Heart right ventricle (tissue), 16 donors: ENCODE data around the gene HIPK4. TPM values are rescaled to one million over a fixed set of nuclear protein-coding genes. Genes with fewer than 3 reads are reported as not detected.

Experiments used
- ATAC-seq, 8 donors: fragments of 200-7000 bp; cut with Tn5 transposase; one replicate each; pipeline ENCODE4 v1.9.1; 2020; ENCODE audit warnings: mild to moderate bottlenecking in 8 of 8, moderate library complexity in 8 of 8, moderate number of reproducible peaks in 1 of 8
- DNase-seq, 2 donors: peaks; one replicate each; pipeline ENCODE4 v3.0.0-alpha.2; 2020
- H3K27ac ChIP-seq, 10 donors: fragments of 200-600 bp; sonication (generic) in 2 of 10; one replicate each; pipeline versions ENCODE4 v1.5.0 to v1.8.0; 2020 to 2022; ENCODE audit warnings: mild to moderate bottlenecking in 3 of 10
- H3K27me3 ChIP-seq, 7 donors: fragments of 200-600 bp; one replicate each; pipeline ENCODE4 v1.8.0; 2021 to 2022; ENCODE audit warnings: mild to moderate bottlenecking in 2 of 7
- H3K36me3 ChIP-seq, 9 donors: fragments of 200-600 bp; sonication (generic) in 1 of 9; one replicate each; pipeline versions ENCODE4 v1.5.0 to v1.8.0; 2020 to 2022; ENCODE audit warnings: mild to moderate bottlenecking in 2 of 9
- H3K4me1 ChIP-seq, 9 donors: fragments of 200-600 bp; sonication (generic) in 1 of 9; one replicate each; pipeline versions ENCODE4 v1.5.0 to v1.8.0; 2020 to 2022; ENCODE audit warnings: mild to moderate bottlenecking in 4 of 9
- H3K4me3 ChIP-seq, 10 donors: fragments of 200-600 bp; sonication (generic) in 2 of 10; one replicate each; pipeline versions ENCODE4 v1.5.0 to v1.8.0; 2020 to 2022; ENCODE audit warnings: mild to moderate bottlenecking in 7 of 10, moderate library complexity in 2 of 10
- H3K9me3 ChIP-seq, 11 donors: fragments of 200-600 bp in 10 of 11; sonication (generic) in 2 of 11; one replicate each; pipeline versions ENCODE4 v1.5.0 to v1.8.0; 2013 to 2022; ENCODE audit warnings: mild to moderate bottlenecking in 2 of 11, control low read depth in 1 of 11, moderate library complexity in 1 of 11
- WGBS, 2 donors: extraction: QIAGEN DNeasy Blood & Tissue Kit; methylation state at CpG; one replicate each; pipeline ENCODE4 v1.1.7; 2013; ENCODE audit warnings: inconsistent platforms in 1 of 2; 5-methylcytosine and 5-hydroxymethylcytosine counted together
- intact Hi-C, 10 donors: fragments of 100-400 bp; cut with DNase I; formaldehyde crosslinking; loops; one replicate each; pipeline versions ENCODE4 v1.11.1 to v1.14.2; 2022
- polyA plus RNA-seq, 2 donors: library from polyadenylated mRNA; stranded (reverse); fragments of 200-250 nt; gene quantifications; one replicate each; pipeline ENCODE4 v1.2.3, GENCODE V29; 2013
- total RNA-seq, 10 donors: library from RNA; stranded (reverse); fragmentation: NEBNext Ultra II Directional in 3 of 10; extraction: Animal tissue kit (Norgen Biotek cat#: 25700) in 3 of 10; gene quantifications; one replicate each; pipeline versions ENCODE4 v1.2.1 to v1.2.4, GENCODE V29; 2021 to 2023
- TF ChIP-seq, protein P1 (sequence below), 9 donors: fragments of 200-600 bp; sonication (generic) in 2 of 9; IDR thresholded peaks; one replicate each; pipeline versions ENCODE4 v1.5.0 to v1.8.0; 2021 to 2022; ENCODE audit warnings: antibody characterized with exemption in 9 of 9, mild to moderate bottlenecking in 5 of 9, moderate library complexity in 1 of 9
- donor health status: Arrhythmogenic right ventricular cardiomyopathy.
- donor health status: ischemic (EF 13 %, LVEDD 7.1; RV severe dilation, severe dysfunction).
- donor health status: healthy with polysubstance abuse.
- donor health status: DM: no; HTN: yes; CAD: no.
- donor health status: DM: no; HTN: no; CAD: no.
- donor health status: ischemic (EF 25% LVEDD 6.9; RV normal size, moderate dysfunction).
- donor health status: ischemic (EF 25% LVEDD 5.7; RV mildly dilated, moderate dysfunction).
- donor health status: healthy.
- donor health status: DM: yes; HTN: yes; CAD: no.
- donor health status: Ischemic cardiomyopathy.
- donor health status: ischemic (EF 35%, LVEDD 5.7; RV mildly dilated, moderate dysfunction).
- donor health status: nonischemic (EF 11% LVEDD 7.7; RV severe dilation, severe dysfunction).
- donor health status: DM: yes; HTN: yes; CAD: no.
- donor health status: PGD.
- donor health status: ischemic (EF 29% LVEDD 5.4; RV normal size, mild dysfunction).
- donor health status: nonischemic (EF 23%, LVEDD 6.1; RV moderate dilation, normal function).

HIPK4 gene
- total and polyA plus RNA-seq, 12 donors = 0.09 to 0.15 (median 0.10) TPM; not detected in 9

DNA sequence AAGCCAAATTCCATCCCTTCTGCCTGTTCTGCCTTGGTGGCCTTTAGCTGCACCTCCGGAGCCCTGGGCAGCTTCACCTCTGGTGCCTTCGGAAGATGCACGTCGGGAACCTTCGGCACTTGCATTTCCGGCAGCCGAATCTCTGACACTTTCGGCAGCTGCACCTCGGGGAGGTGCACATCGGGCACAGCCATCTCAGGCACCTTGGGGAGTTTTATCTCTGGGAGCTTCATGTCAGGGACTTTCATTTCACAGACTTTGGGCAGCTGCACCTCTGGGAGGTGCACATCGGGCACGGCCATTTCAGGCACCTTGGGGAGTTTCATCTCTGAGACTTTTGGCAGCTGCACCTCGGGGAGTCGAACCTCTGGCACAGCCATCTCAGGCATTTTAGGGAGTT lies 6.0 kb upstream of the HIPK4 start:
- intact Hi-C loops = loop anchor here in 3 of 10 donors (5.0 kb wide), 2 partner anchors 39 to 44 kb away; no protein-coding TSS in a partner anchor
- peaks cover 0 to 6% (median 0%) of the 10 kb centered on the region in 9 donors for H3K4me1 ChIP-seq
- no peak overlapping the region for H3K4me3 ChIP-seq
- no peaks in the 10 kb centered on the region for H3K27me3 ChIP-seq
- TF ChIP-seq, protein P1, sequence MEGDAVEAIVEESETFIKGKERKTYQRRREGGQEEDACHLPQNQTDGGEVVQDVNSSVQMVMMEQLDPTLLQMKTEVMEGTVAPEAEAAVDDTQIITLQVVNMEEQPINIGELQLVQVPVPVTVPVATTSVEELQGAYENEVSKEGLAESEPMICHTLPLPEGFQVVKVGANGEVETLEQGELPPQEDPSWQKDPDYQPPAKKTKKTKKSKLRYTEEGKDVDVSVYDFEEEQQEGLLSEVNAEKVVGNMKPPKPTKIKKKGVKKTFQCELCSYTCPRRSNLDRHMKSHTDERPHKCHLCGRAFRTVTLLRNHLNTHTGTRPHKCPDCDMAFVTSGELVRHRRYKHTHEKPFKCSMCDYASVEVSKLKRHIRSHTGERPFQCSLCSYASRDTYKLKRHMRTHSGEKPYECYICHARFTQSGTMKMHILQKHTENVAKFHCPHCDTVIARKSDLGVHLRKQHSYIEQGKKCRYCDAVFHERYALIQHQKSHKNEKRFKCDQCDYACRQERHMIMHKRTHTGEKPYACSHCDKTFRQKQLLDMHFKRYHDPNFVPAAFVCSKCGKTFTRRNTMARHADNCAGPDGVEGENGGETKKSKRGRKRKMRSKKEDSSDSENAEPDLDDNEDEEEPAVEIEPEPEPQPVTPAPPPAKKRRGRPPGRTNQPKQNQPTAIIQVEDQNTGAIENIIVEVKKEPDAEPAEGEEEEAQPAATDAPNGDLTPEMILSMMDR (IDR thresholded peaks at IDR 0.05) = no peak
- H3K27ac ChIP-seq = no peak overlapping the region
- H3K9me3 ChIP-seq = no peaks in the 10 kb centered on the region
- H3K36me3 ChIP-seq = peaks cover 0 to 3% (median 0%) of the 10 kb centered on the region in 9 donors
- ATAC-seq (no peak), DNase-seq (no peak)
- 89 to 91% methylated on average over 14 of the region's 14 CpGs for WGBS, 2 donors

- Histone ChIP-seq H3K36me3 (peaks cover 0 to 3% (median 0%) of the 10 kb centered on the region in 9 donors), H3K27ac (no peak overlapping the region), H3K9me3 (no peaks in the 10 kb centered on the region), H3K4me3 (no peak overlapping the region), H3K27me3 (no peaks in the 10 kb centered on the region), H3K4me1 (peaks cover 0 to 6% (median 0%) of the 10 kb centered on the region in 9 donors)
- ATAC-seq (no peak), DNase-seq (no peak)
- TF ChIP-seq, protein P1 (IDR thresholded peaks at IDR 0.05) = no peak
- intact Hi-C loops = loop anchor here in 3 of 10 donors (5.0 kb wide), 2 partner anchors 38 to 43 kb away; no protein-coding TSS in a partner anchor
- WGBS, 2 donors = 81 to 83% methylated on average over 12 to 13 of the region's 13 CpGs
Observed at GRCh38 chr19:40394816-40395210, 4.8 kb upstream of the HIPK4 start.

DNA sequence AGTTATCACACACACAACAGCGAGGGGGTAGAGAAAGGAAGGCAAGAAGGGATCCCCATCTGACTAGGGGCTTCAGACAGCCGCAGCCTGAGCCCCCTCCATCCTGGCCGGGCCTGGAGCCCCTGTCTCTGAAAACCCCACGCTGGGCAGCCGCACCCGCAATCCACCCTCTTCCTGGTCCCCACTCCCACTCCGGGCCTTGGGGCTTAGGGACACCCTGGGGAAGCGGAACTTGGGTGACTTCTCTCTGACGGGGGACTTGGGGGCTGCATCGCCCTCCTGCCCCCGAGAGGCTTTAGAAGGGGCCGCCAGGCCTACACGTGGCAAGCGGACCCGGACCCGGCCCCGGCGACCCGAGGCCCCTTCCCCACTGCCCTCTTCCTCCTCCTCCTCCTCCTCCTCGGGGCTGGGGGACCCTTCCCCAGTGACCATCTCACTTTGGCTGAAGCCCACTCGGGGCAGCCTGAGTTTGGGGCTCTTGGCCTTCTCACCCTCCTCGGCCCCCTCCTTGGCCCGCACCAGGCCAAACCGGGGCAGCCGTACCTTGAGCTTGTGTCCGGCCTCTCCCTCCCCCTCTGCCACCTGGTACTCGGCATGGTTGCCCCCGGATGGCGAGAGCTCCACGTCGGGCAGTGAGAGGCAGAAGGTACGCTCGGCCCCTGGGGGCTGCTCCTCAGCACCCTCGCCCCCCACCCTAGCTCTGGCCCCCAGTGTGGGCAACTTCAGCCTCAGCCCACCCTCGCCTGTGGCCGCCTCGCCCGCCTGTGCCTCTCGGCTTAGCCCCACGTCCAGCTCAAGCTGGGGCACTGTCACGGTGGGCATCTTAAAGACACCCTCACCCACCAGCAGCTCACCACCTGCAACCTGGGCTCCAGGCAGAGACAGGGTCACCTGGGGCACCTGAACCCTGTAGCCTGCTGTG lies 4.2 kb upstream of the HIPK4 start:
- Histone ChIP-seq H3K9me3 (no peaks in the 10 kb centered on the region), H3K27me3 (no peaks in the 10 kb centered on the region), H3K4me1 (peaks cover 0 to 6% (median 0%) of the 10 kb centered on the region in 9 donors), H3K36me3 (peaks cover 0 to 3% (median 0%) of the 10 kb centered on the region in 9 donors), H3K4me3 (no peak overlapping the region), H3K27ac (no peak overlapping the region)
- TF ChIP-seq, protein P1 (IDR thresholded peaks at IDR 0.05) = no peak
- no peak for ATAC-seq
- 91 to 92% methylated on average over 40 to 41 of the region's 41 CpGs for WGBS, 2 donors
- intact Hi-C loops = no loop called here
- no peak for DNase-seq

GRCh38 chr19:40392894-40393517 lies 3.0 kb upstream of the HIPK4 start:
- Histone ChIP-seq H3K9me3 (no peaks in the 10 kb centered on the region), H3K27ac (no peak overlapping the region), H3K4me1 (peaks cover 0 to 6% (median 0%) of the 10 kb centered on the region in 9 donors), H3K27me3 (no peaks in the 10 kb centered on the region), H3K4me3 (no peak overlapping the region), H3K36me3 (peaks cover 0 to 3% (median 0%) of the 10 kb centered on the region in 9 donors)
- TF ChIP-seq, protein P1 (IDR thresholded peaks at IDR 0.05) = peak in 5 of 9 donors; percentile 17 to 32 (median 21)
- peak in 5 of 8 donors; percentile 18 to 55 (median 37) for ATAC-seq
- 45 to 52% methylated on average over 9 of the region's 9 CpGs for WGBS, 2 donors
- intact Hi-C loops = no loop called here
- DNase-seq = no peak
